Stimulated activated naive CD8-positive, alpha-beta T cell treated with anti-CD3 and anti-CD28 coated beads, Interleukin-15, Interleukin-2, amounts not matched to agents 100 ng/mL and 50 ng/mL, for 24 hours (primary cell): ENCODE results near the gene KRT36.

Source experiments
- H3K27ac Mint-ChIP-seq: one replicate; pipeline ENCODE4 v1.8.0; 2021; ENCODE audit warnings: mild to moderate bottlenecking, mixed read lengths
- H3K27me3 Mint-ChIP-seq: one replicate; pipeline ENCODE4 v1.8.0; 2021; ENCODE audit warnings: mixed read lengths
- H3K36me3 Mint-ChIP-seq: one replicate; pipeline ENCODE4 v1.8.0; 2021; ENCODE audit warnings: low read depth, mixed read lengths
- H3K4me1 Mint-ChIP-seq: one replicate; pipeline ENCODE4 v1.8.0; 2021; ENCODE audit warnings: low read depth, mixed read lengths
- H3K4me3 Mint-ChIP-seq: one replicate; pipeline ENCODE4 v1.8.0; 2021; ENCODE audit warnings: mild to moderate bottlenecking, mixed read lengths
- H3K9me3 Mint-ChIP-seq: one replicate; pipeline ENCODE4 v1.8.0; 2021; ENCODE audit warnings: mixed read lengths

KRT36 gene

DNA sequence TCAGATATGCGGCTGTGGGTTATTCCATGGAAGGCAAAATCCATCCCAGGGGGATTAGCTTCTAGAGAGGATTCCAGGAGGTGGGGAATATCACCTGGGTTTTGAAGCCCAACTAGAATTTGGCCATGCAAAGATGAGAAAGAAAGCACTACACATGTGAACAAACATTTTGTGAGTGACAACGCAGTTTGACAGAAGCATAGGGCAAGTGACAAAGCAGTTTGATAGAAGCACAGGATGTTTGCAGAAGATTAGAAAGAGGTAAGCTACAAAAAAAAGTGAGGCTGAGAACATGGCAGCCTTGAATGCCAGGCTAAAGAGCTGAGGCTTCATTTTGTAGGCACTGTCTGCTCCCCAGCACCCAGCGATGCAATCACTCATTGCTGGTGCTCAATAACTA lies 36.6 kb downstream of the KRT36 start:
- H3K9me3 Mint-ChIP-seq = no peaks in the 10 kb centered on the region
- no peak overlapping the region for H3K4me3 Mint-ChIP-seq
- H3K4me1 Mint-ChIP-seq = no peaks in the 10 kb centered on the region
- H3K27me3 Mint-ChIP-seq = no peaks in the 10 kb centered on the region
- no peak overlapping the region for H3K27ac Mint-ChIP-seq
- no peaks in the 10 kb centered on the region for H3K36me3 Mint-ChIP-seq

DNA sequence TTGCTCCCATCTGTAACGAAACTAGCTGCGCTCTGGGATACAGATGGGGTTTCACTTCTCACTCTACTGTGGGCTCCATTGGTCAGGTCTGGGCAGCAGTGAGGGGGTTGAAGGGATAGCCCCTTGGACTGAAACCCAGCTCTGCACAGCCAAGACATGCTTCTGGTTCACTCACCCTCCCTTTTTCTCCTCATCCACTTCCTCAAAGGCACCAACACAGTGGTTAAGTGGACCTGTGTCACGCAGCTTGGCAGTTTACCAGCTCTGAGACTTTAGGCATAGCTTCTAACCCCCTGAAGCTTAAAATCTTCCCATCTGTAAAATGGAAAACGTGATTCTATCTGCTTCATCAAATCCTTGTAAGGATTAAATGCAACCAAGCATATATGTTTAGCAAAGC lies 37.4 kb downstream of the KRT36 start:
- H3K4me1 Mint-ChIP-seq = no peaks in the 10 kb centered on the region
- H3K4me3 Mint-ChIP-seq = no peak overlapping the region
- no peaks in the 10 kb centered on the region for H3K36me3 Mint-ChIP-seq
- H3K27me3 Mint-ChIP-seq = no peaks in the 10 kb centered on the region
- H3K27ac Mint-ChIP-seq = no peak overlapping the region
- H3K9me3 Mint-ChIP-seq = no peaks in the 10 kb centered on the region

DNA sequence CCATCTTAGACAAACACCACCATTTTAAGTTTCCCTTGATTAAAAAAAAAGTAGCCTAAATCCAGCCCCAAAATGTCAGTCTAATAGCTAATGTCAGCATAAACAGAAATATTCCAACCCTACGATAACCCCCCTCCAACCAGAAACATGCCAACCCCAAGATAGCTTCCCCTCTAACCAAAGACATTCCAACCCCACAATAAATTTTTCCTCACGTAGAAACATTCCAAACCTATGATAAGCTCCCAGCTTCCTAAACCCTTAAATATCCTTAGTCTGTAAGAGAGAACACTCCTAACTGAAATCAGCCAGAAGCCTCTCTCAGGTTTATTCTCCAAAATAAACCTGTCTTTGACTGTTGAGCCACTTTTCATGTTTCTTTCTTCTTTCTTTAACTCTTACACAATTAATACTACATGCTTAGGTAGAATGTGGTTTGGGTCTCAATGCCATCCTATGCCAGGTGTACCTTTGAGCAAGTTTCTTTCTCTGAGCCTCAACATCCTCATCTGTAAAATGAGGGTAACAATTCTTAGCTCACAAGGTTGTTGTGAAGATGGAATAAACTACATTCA lies 38.5 kb downstream of the KRT36 start:
- H3K36me3 Mint-ChIP-seq = no peaks in the 10 kb centered on the region
- no peaks in the 10 kb centered on the region for H3K4me1 Mint-ChIP-seq
- no peaks in the 10 kb centered on the region for H3K27me3 Mint-ChIP-seq
- H3K9me3 Mint-ChIP-seq = no peaks in the 10 kb centered on the region
- no peak overlapping the region for H3K27ac Mint-ChIP-seq
- H3K4me3 Mint-ChIP-seq = no peak overlapping the region

DNA sequence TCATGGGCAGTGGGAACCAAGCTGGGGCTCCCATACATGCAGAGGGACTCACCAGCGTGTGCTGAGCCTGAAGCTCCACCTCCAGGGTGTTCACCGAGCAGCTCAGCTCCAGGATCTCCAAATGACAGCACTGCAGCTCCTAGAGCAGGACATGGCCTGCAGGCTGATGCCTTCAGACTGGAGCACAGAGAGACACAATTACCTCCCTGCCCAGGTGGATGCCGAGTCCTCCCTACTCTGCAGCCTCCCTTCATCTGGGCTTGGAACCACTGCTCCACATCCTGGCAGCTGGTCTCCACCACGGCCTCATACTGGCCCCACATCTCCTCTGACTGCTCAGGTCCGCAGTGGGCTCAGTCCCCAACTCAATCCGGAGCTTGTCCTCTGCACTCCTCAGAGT lies 40.7 kb downstream of the KRT36 start:
- H3K27me3 Mint-ChIP-seq = no peaks in the 10 kb centered on the region
- no peaks in the 10 kb centered on the region for H3K36me3 Mint-ChIP-seq
- no peaks in the 10 kb centered on the region for H3K9me3 Mint-ChIP-seq
- no peak overlapping the region for H3K27ac Mint-ChIP-seq
- no peak overlapping the region for H3K4me3 Mint-ChIP-seq
- H3K4me1 Mint-ChIP-seq = no peaks in the 10 kb centered on the region

DNA sequence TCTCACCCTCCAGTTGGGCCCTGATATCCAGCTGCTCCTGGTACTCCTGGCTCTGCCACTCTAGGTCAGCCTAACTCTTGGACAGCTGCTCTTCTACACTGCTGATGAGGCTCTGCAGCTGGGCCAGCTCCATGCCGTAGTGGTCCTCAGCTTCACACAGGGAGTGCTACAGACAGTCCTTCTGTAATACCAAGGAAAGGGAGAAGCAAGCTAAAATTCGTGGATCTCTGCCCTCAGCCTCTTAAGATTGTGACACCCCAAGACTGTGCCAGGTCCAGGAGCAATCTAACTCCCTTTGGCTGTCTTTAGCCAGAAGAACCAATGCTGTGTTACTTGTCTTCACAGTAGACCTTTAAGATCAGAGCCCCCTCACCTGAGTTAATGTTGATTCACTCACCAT lies 41.2 kb downstream of the KRT36 start:
- H3K36me3 Mint-ChIP-seq = no peaks in the 10 kb centered on the region

DNA sequence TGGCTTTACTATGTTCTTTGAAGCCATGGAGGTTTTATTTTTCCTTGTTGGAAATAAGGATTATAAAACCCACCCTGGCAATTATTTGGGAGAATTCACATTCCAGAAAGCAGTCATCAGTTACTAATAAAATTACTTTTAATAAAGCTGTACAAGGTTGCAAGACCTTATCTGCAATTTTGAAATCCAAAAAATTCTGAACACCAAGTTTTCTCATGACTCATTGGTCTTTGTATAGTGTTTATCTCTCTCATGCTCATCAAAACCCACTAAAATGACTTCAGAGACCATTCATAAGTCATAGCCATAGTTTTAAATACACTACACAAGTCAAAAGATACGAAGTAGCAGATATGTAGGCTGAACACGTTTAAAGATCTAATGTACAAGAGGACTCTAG lies 42.9 kb downstream of the KRT36 start:
- Mint-ChIP-seq H3K4me3 (no peak overlapping the region), H3K9me3 (no peaks in the 10 kb centered on the region), H3K36me3 (no peaks in the 10 kb centered on the region)

More for the DNA sequence above, 41.2 kb downstream of the KRT36 start:
- Mint-ChIP-seq H3K4me3 (no peak overlapping the region), H3K9me3 (no peaks in the 10 kb centered on the region), H3K27me3 (no peaks in the 10 kb centered on the region), H3K4me1 (no peaks in the 10 kb centered on the region), H3K27ac (no peak overlapping the region)

DNA sequence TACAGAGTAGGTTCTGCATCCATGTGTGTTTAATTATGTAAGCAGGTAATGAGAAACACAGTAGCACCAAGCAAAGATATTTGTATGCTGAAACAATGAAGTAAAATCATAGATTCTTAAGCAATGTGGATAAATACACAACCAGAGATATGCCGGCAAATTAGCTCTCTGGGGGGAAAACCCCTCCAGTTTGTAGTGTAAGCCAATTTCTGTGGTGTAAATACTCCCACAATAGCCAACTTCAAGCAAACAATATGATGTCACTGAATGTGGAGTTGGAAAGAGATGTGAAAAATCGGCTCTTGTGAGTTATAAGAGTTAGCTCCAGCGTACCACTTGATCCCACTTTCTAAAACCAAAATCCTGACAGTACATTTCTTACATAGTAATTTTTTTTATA lies 45.1 kb downstream of the KRT36 start:
- no peaks in the 10 kb centered on the region for H3K4me1 Mint-ChIP-seq
- H3K27me3 Mint-ChIP-seq = peaks cover 11% of the 10 kb centered on the region
- no peaks in the 10 kb centered on the region for H3K36me3 Mint-ChIP-seq
- H3K27ac Mint-ChIP-seq = no peak overlapping the region
- no peak overlapping the region for H3K4me3 Mint-ChIP-seq
- H3K9me3 Mint-ChIP-seq = no peaks in the 10 kb centered on the region

More for the DNA sequence above, 42.9 kb downstream of the KRT36 start:
- Mint-ChIP-seq H3K4me1 (no peaks in the 10 kb centered on the region), H3K27ac (no peak overlapping the region), H3K27me3 (peaks cover 6% of the 10 kb centered on the region)

DNA sequence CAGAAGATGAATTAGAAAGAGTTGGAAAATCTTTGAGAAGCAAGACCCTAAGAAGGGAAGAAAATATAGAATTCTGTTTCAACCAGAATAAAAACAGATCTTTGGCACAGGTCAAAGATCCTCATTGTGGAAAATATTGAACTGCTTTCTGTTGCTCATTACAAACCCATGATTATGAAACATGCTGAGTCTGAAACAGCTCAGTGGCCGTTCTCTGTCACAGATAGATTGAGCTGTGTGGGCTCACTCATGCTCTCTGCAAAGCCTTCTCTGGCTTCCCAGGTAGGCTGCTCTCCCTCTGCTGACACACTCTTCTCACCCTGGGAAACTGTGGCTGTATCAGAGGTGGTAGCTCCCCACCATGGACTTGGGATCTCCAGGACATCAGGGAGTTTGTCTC lies 45.5 kb downstream of the KRT36 start:
- H3K36me3 Mint-ChIP-seq = no peaks in the 10 kb centered on the region
- H3K27me3 Mint-ChIP-seq = peaks cover 11% of the 10 kb centered on the region
- H3K4me1 Mint-ChIP-seq = no peaks in the 10 kb centered on the region
- H3K4me3 Mint-ChIP-seq = no peak overlapping the region
- no peak overlapping the region for H3K27ac Mint-ChIP-seq
- no peaks in the 10 kb centered on the region for H3K9me3 Mint-ChIP-seq

DNA sequence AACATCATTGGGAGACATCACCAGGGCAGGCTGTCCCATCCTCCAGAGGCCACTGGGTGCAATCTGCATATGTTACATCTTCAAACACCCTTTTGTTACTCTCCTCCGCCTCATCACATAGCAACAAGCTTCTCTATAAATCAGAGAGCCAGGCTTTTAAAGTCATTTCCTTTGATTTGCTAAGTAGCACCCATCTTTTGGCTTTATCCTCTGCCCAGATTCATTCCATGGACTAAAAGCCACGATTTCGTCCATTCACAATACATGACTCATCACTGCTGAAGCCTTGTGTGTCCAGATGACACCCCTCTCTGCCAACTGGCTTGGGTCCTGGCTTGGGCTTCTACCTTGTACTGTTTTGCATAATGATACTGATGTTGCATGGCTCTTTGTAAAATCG lies 47.0 kb downstream of the KRT36 start:
- peaks cover 11% of the 10 kb centered on the region for H3K27me3 Mint-ChIP-seq
- no peaks in the 10 kb centered on the region for H3K4me1 Mint-ChIP-seq
- no peak overlapping the region for H3K4me3 Mint-ChIP-seq
- H3K9me3 Mint-ChIP-seq = no peaks in the 10 kb centered on the region
- H3K27ac Mint-ChIP-seq = no peak overlapping the region
- H3K36me3 Mint-ChIP-seq = no peaks in the 10 kb centered on the region

DNA sequence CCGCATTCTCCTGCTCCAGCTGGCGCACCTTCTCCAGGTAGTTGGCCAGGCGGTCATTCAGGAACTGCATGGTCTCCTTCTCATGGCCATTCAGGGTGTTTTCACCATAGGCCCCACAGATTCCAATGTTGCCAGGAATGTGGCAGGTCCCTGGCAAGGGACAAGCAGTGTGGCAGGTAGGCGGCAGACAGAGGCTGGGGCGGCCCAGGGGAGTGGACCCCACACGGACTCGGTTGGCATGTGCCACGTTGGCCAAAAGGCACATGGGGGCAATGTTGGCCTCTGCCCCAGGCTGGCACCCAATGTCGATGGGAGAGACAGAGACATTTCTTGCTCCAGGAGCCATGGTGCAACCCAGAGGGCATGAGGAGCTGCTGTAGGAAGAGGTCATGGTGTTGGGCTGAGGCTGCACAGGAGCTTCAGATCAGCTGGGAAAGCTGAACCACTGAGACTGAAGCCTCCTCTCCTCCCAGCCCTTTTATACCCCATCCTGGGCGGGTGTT lies 49.1 kb downstream of the KRT36 start, which contains the start of gene KRT38:
Gene KRT38 (minus strand): TSS at position 453 of the 503 bp plus-strand sequence. CDS start 62 bp downstream, at position 391.
- Mint-ChIP-seq H3K36me3 (no peaks in the 10 kb centered on the region), H3K4me1 (no peaks in the 10 kb centered on the region), H3K4me3 (no peak within 1 kb of the TSS), H3K27ac (no peak within 1 kb of the TSS), H3K9me3 (no peaks in the 10 kb centered on the region), H3K27me3 (peaks cover 11% of the 10 kb centered on the region)

DNA sequence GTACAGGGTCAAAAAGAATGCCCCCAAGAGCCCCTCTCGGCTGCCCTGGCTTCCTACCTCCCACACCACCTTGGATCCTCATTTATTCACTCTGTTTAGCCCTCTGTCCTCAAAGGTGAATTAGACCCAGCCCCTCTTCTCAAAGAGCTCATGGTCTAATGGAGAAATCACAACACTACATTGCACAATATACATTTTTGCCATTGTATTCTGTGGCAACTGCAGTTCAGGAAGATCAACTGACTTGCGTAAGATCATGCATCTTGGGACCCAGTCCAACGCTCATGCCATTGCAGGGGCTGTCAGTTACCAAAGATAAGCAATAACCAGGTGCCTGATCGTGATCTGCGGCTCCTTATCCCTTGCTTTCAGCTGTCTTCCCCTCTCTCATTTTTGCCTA lies 50.3 kb downstream of the KRT36 start:
- Mint-ChIP-seq H3K4me3 (no peak overlapping the region), H3K36me3 (no peaks in the 10 kb centered on the region), H3K4me1 (no peaks in the 10 kb centered on the region), H3K27ac (no peak overlapping the region), H3K9me3 (no peaks in the 10 kb centered on the region), H3K27me3 (peaks cover 11% of the 10 kb centered on the region)

DNA sequence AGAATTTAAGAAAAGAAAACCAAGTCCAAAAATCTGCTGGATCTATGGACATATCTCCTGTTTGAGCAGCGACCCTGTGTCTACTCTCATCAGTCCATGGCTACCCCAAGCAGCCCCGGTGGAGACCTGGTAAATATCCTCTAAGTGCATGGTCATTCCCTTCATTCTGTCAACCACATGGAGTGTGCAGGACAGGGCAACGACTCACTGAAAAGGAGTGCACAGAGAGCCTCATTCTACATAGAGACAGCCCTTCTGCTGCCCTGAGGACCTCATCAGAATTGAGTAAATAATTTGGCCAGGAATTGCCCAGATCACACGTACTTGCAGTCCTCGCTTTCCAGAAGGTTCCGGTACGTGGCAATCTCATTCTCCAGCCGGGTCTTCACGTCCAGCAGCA lies 51.9 kb downstream of the KRT36 start:
- Mint-ChIP-seq H3K9me3 (no peaks in the 10 kb centered on the region), H3K4me1 (no peaks in the 10 kb centered on the region)

DNA sequence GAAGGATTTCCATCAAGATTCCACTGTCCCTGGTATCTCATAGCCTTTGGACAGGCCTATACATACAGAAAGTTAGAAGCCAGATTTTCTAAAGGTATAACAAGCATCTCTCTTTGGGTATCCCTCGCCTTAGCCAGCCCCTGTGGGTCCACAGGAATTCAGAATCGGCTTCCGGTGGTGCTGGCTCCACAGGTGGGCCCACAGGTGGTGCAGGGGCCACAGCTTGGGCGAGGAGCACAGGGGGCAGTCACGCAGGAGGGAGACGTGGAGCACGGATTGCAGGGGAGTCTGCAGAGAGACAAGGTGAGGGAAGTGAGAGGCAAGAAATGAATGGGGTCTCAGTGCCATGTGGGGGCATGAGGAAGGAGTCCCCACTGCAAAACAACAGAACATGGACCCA lies 52.5 kb downstream of the KRT36 start:
- Mint-ChIP-seq H3K4me3 (no peak overlapping the region), H3K36me3 (no peaks in the 10 kb centered on the region), H3K27me3 (peaks cover 10% of the 10 kb centered on the region), H3K27ac (no peak overlapping the region), H3K4me1 (no peaks in the 10 kb centered on the region), H3K9me3 (no peaks in the 10 kb centered on the region)

More for the DNA sequence above, 51.9 kb downstream of the KRT36 start:
- H3K4me3 Mint-ChIP-seq = no peak overlapping the region
- H3K27me3 Mint-ChIP-seq = peaks cover 11% of the 10 kb centered on the region
- H3K27ac Mint-ChIP-seq = no peak overlapping the region
- no peaks in the 10 kb centered on the region for H3K36me3 Mint-ChIP-seq
